Thyroid gland (tissue), 4 donors: ENCODE measurements around the gene CSF2RB. TPM values are rescaled to one million over a fixed set of nuclear protein-coding genes. Genes with fewer than 3 reads are reported as not detected.

Experiments
- DNase-seq, 2 donors: peaks; one replicate each; pipeline ENCODE4 v3.0.0-alpha.2; 2019
- H3K27ac ChIP-seq, 3 donors: fragments of 200-600 bp; sonication (generic); 1 replicate in 2 of 3; 2 replicates in 1 of 3; pipeline ENCODE4 v1.5.1; 2016 to 2019; ENCODE audit warnings: mild to moderate bottlenecking in 1 of 3, moderate library complexity in 1 of 3
- H3K27me3 ChIP-seq: fragments of 200-600 bp; sonication (generic); one replicate; pipeline ENCODE4 v1.5.1; 2019
- H3K36me3 ChIP-seq, 2 donors: fragments of 200-600 bp; sonication (generic); one replicate each; pipeline ENCODE4 v1.5.1; 2016 to 2019
- H3K4me1 ChIP-seq, 2 donors: fragments of 200-600 bp; sonication (generic); one replicate each; pipeline ENCODE4 v1.5.1; 2017 to 2019
- H3K4me3 ChIP-seq, 3 donors: fragments of 200-600 bp; sonication (generic); replicated peaks in 1 of 3; 1 replicate in 2 of 3; 2 replicates in 1 of 3; pipeline ENCODE4 v1.5.1; 2016; ENCODE audit warnings: mild to moderate bottlenecking in 1 of 3
- H3K9me3 ChIP-seq: fragments of 200-600 bp; sonication (generic); one replicate; pipeline ENCODE4 v1.5.1; 2017
- POLR2A ChIP-seq, 2 donors: fragments of 450-650 bp; IDR thresholded peaks; one replicate each; pipeline ENCODE4 v1.6.1; 2017; ENCODE audit warnings: antibody characterized with exemption in 2 of 2, mild to moderate bottlenecking in 2 of 2, moderate library complexity in 1 of 2
- WGBS, 2 donors: methylation state at CpG; one replicate each; pipeline ENCODE4 v1.1.5; 2017; 5-methylcytosine and 5-hydroxymethylcytosine counted together
- intact Hi-C: fragments of 100-400 bp; cut with DNase I; formaldehyde crosslinking; loops from one replicate; pipeline ENCODE4 v1.15.1; 2023
- total RNA-seq, 4 donors: library from RNA; depleted of rRNA; stranded (reverse); fragments of >200 nt; gene quantifications; one replicate each; pipeline ENCODE4 v1.2.3, GENCODE V29; 2016
- TF ChIP-seq, protein P1 (sequence below), 6 experiments: fragments of 200-600 bp in 3 of 6; fragments of 450-650 bp in 3 of 6; sonication (generic) in 3 of 6; IDR thresholded peaks; one replicate each; pipeline ENCODE4 v1.5.1; 2016 to 2019; ENCODE audit warnings: antibody characterized with exemption in 6 of 6, mild to moderate bottlenecking in 2 of 6, inconsistent platforms in 1 of 6, moderate library complexity in 1 of 6

CSF2RB gene
- total RNA-seq, 4 donors from 2014 or later, result 1.9 to 7.1 (median 3.0) TPM

DNA sequence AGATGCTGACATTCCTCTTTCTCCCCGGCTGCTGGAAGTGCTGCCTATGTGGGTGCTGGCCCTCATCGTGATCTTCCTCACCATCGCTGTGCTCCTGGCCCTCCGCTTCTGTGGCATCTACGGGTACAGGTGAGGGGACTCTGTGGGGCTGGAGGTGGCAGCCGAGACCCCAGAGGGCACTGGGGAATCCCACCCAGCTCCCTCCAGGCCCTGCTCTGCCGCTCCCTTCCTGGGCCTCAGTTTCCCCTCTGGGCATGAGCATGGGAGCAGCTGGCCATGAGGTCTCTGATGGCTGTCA lies 21.8 kb downstream of the CSF2RB start:
- H3K27ac ChIP-seq, result no peak overlapping the region
- 89 to 93% methylated on average over 6 to 7 of the region's 7 CpGs for WGBS, 2 donors
- H3K9me3 ChIP-seq, result no peaks in the 10 kb centered on the region
- no peak overlapping the region for H3K4me3 ChIP-seq
- TF ChIP-seq, protein P1, sequence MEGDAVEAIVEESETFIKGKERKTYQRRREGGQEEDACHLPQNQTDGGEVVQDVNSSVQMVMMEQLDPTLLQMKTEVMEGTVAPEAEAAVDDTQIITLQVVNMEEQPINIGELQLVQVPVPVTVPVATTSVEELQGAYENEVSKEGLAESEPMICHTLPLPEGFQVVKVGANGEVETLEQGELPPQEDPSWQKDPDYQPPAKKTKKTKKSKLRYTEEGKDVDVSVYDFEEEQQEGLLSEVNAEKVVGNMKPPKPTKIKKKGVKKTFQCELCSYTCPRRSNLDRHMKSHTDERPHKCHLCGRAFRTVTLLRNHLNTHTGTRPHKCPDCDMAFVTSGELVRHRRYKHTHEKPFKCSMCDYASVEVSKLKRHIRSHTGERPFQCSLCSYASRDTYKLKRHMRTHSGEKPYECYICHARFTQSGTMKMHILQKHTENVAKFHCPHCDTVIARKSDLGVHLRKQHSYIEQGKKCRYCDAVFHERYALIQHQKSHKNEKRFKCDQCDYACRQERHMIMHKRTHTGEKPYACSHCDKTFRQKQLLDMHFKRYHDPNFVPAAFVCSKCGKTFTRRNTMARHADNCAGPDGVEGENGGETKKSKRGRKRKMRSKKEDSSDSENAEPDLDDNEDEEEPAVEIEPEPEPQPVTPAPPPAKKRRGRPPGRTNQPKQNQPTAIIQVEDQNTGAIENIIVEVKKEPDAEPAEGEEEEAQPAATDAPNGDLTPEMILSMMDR (IDR thresholded peaks at IDR 0.05), result no peak
- TF ChIP-seq POLR2A (IDR thresholded peaks at IDR 0.05), result no peak
- no peaks in the 10 kb centered on the region for H3K27me3 ChIP-seq
- intact Hi-C loops, result no loop called here
- no peaks in the 10 kb centered on the region for H3K4me1 ChIP-seq
- DNase-seq, result no peak
- no peaks in the 10 kb centered on the region for H3K36me3 ChIP-seq

DNA sequence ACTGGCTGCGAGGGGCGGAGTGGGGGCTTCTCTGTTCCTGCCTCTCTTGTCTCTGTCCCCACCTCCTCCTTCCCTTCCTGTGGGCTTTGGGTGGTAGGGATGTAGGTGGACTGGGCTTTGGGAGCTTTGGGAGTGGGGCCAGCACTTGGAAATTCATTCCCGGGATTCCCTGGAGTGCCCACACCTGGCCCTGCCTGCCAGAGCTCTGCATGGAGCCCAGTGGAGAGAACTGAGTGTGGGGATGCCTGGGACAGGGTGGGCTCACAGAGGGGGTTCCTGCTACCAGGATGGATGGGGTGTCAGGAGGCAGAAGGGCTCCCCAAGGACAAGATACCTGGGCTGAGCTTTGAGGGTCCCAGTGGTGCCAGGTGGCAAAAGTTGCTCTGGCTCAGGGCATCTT lies 22.3 kb downstream of the CSF2RB start:
- Histone ChIP-seq H3K36me3 (no peaks in the 10 kb centered on the region), H3K27ac (no peak overlapping the region), H3K27me3 (no peaks in the 10 kb centered on the region), H3K9me3 (no peaks in the 10 kb centered on the region), H3K4me3 (no peak overlapping the region), H3K4me1 (no peaks in the 10 kb centered on the region)
- no peak for DNase-seq
- TF ChIP-seq POLR2A (IDR thresholded peaks at IDR 0.05), result no peak
- TF ChIP-seq, protein P1 (IDR thresholded peaks at IDR 0.05), result no peak
- intact Hi-C loops, result no loop called here
- WGBS, 2 donors, result 77 to 92% methylated on average over 3 of the region's 3 CpGs

DNA sequence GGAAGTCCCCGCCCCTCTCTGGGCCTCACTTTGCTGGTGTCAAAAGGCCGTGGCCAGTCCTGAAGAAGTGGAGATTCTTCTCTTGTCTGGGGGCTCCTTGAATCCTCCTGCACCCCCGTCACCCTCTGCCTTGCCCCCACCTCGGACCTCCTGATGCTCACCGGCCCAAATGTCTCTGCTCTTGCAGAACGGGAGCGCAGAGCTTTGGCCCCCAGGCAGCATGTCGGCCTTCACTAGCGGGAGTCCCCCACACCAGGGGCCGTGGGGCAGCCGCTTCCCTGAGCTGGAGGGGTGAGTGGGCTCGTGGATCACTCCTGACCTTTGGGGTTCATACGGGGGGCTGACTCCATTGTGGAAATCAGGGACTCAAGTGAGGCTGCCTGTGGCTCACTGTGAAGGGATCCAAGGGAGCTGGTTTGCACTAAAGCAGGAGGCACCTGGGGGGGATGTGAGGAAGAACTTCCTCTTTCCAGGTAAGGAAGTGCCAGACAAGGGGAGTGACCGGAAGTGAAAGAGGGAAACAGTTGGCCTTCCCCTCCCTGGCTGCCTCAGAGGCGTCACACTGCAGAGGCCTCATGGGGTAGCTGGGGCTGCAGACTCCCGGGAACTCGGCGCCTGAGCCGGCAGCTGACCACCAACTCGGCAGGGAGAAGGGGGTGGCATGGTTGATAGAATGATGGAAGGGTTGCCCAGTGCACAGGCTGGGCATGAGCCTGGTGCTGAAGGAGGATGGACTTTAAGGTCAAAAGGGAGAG lies 23.1 kb downstream of the CSF2RB start:
- no peak overlapping the region for H3K4me3 ChIP-seq
- no peak for DNase-seq
- WGBS, 2 donors, result 82 to 86% methylated on average over 18 to 19 of the region's 20 CpGs
- no peaks in the 10 kb centered on the region for H3K27me3 ChIP-seq
- intact Hi-C loops, result no loop called here
- TF ChIP-seq POLR2A (IDR thresholded peaks at IDR 0.05), result no peak
- TF ChIP-seq, protein P1 (IDR thresholded peaks at IDR 0.05), result no peak
- no peaks in the 10 kb centered on the region for H3K36me3 ChIP-seq
- no peaks in the 10 kb centered on the region for H3K4me1 ChIP-seq
- H3K9me3 ChIP-seq, result no peaks in the 10 kb centered on the region
- no peak overlapping the region for H3K27ac ChIP-seq

DNA sequence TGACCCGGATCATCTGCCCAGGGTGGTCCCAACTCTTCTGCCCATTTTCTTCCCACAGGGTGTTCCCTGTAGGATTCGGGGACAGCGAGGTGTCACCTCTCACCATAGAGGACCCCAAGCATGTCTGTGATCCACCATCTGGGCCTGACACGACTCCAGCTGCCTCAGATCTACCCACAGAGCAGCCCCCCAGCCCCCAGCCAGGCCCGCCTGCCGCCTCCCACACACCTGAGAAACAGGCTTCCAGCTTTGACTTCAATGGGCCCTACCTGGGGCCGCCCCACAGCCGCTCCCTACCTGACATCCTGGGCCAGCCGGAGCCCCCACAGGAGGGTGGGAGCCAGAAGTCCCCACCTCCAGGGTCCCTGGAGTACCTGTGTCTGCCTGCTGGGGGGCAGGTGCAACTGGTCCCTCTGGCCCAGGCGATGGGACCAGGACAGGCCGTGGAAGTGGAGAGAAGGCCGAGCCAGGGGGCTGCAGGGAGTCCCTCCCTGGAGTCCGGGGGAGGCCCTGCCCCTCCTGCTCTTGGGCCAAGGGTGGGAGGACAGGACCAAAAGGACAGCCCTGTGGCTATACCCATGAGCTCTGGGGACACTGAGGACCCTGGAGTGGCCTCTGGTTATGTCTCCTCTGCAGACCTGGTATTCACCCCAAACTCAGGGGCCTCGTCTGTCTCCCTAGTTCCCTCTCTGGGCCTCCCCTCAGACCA lies 24.0 kb downstream of the CSF2RB start:
- DNase-seq, result no peak
- no peaks in the 10 kb centered on the region for H3K9me3 ChIP-seq

More for the DNA sequence above, 24.0 kb downstream of the CSF2RB start:
- Histone ChIP-seq H3K27me3 (no peaks in the 10 kb centered on the region), H3K4me3 (no peak overlapping the region), H3K4me1 (no peaks in the 10 kb centered on the region), H3K27ac (no peak overlapping the region), H3K36me3 (no peaks in the 10 kb centered on the region)
- 82 to 97% methylated on average over 6 to 8 of the region's 14 CpGs for WGBS, 2 donors
- TF ChIP-seq, protein P1 (IDR thresholded peaks at IDR 0.05), result no peak
- no peak for TF ChIP-seq POLR2A (IDR thresholded peaks at IDR 0.05)
- intact Hi-C loops, result no loop called here
